Testis (tissue), 2 donors: ENCODE data around the gene CLGN.

Experiments
- POLR2A ChIP-seq: fragments of 450-650 bp; IDR thresholded peaks from one replicate; pipeline ENCODE4 v1.6.1; 2017; ENCODE audit warnings: antibody characterized with exemption, mild to moderate bottlenecking, moderate library complexity
- TF ChIP-seq, protein P1 (sequence below), 3 experiments: fragments of 450-650 bp in 2 of 3; fragments of 200-600 bp in 1 of 3; sonication (generic) in 1 of 3; IDR thresholded peaks; one replicate each; pipeline ENCODE4 v1.5.1; 2016 to 2019; ENCODE audit warnings: antibody characterized with exemption in 3 of 3, mild to moderate bottlenecking in 2 of 3, moderate library complexity in 1 of 3

DNA sequence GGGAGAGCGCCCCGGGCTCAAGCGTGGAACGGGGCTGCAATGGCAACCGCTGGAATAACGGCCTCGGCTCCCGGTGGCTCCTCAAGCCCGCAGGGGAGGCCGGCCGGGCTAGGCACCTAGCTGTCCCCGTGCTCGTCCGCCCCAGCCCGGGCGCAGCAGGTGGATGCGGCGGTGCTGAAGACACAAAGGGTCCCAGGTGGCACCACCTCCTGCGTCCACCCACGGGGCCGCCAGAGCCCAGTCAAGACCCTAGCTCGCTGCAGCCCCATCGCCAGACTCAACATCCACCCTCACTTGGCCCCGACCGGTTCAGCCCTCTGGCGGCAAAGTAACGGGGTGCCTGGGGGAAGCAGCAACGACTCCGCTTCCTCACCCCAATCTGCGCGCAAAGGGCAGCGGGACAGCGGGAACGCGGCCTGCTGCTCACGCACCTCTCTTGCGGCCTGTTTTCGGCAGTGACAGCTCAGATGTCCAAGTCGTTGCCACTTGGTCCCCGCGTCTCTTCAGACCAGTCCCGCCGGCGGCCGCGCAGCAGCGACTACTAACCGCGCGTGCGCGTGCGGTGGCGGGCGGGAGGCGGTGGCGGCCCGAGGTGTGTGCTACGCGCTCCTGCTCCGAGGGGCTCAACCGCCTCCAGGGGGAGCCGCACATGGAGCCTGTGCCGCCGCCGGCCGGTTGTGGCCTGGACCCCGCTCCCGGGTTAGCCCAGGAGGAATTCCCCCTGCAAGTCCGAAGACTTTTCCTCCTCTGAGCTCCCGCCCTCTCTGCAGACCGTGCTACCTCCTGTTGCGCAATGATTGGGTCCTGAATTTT, at the start of gene CLGN:
- TF ChIP-seq, protein P1, sequence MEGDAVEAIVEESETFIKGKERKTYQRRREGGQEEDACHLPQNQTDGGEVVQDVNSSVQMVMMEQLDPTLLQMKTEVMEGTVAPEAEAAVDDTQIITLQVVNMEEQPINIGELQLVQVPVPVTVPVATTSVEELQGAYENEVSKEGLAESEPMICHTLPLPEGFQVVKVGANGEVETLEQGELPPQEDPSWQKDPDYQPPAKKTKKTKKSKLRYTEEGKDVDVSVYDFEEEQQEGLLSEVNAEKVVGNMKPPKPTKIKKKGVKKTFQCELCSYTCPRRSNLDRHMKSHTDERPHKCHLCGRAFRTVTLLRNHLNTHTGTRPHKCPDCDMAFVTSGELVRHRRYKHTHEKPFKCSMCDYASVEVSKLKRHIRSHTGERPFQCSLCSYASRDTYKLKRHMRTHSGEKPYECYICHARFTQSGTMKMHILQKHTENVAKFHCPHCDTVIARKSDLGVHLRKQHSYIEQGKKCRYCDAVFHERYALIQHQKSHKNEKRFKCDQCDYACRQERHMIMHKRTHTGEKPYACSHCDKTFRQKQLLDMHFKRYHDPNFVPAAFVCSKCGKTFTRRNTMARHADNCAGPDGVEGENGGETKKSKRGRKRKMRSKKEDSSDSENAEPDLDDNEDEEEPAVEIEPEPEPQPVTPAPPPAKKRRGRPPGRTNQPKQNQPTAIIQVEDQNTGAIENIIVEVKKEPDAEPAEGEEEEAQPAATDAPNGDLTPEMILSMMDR (IDR thresholded peaks at IDR 0.05) = peak in 2 of 3 experiments; percentile 11 to 12
- TF ChIP-seq POLR2A = no peak
